GM19397 (cell line): ENCODE data around the gene KIF19.

Source experiments
- ATAC-seq: cut with Tn5 transposase; IDR thresholded peaks from one replicate; pipeline ENCODE4 v1.9.1; 2021; ENCODE audit warnings: mild to moderate bottlenecking, moderate library complexity; ENCODE audit not compliant: unreplicated experiment

The KIF19 gene

GRCh38 chr17:74339537-74340195, 13.6 kb downstream of the KIF19 start:
- no peak for ATAC-seq

- ATAC-seq = no peak
Observed at GRCh38 chr17:74340470-74341023, 14.5 kb downstream of the KIF19 start.

GRCh38 chr17:74342224-74342623, 16.2 kb downstream of the KIF19 start:
- ATAC-seq = no peak

GRCh38 chr17:74343121-74343520, 17.1 kb downstream of the KIF19 start:
- no peak for ATAC-seq

GRCh38 chr17:74343526-74344284, 17.7 kb downstream of the KIF19 start:
- ATAC-seq = no peak

- no peak for ATAC-seq
Observed at GRCh38 chr17:74344658-74345057, 18.6 kb downstream of the KIF19 start.

- no peak for ATAC-seq
Observed at GRCh38 chr17:74345433-74346241, 19.6 kb downstream of the KIF19 start.

GRCh38 chr17:74347646-74348045, 21.6 kb downstream of the KIF19 start:
- ATAC-seq = no peak

GRCh38 chr17:74349120-74349519, 23.1 kb downstream of the KIF19 start:
- ATAC-seq = no peak

GRCh38 chr17:74350486-74350885, 24.5 kb downstream of the KIF19 start:
- no peak for ATAC-seq

- ATAC-seq = no peak
Observed at GRCh38 chr17:74351552-74352210, 25.7 kb downstream of the KIF19 start.

GRCh38 chr17:74353446-74354060, 27.5 kb downstream of the KIF19 start:
- no peak for ATAC-seq

- ATAC-seq = no peak
Observed at GRCh38 chr17:74354123-74354522, 28.1 kb downstream of the KIF19 start.

GRCh38 chr17:74354561-74354960, 28.5 kb downstream of the KIF19 start:
- ATAC-seq = no peak

- ATAC-seq = no peak
Observed at GRCh38 chr17:74355065-74355464, 29.0 kb downstream of the KIF19 start.

- no peak for ATAC-seq
Observed at GRCh38 chr17:74356646-74357465, 30.8 kb downstream of the KIF19 start.

- no peak for ATAC-seq
Observed at GRCh38 chr17:74357466-74357809, 31.4 kb downstream of the KIF19 start.

- ATAC-seq = no peak
Observed at GRCh38 chr17:74358697-74359096, 32.7 kb downstream of the KIF19 start.

GRCh38 chr17:74359916-74360315, 33.9 kb downstream of the KIF19 start:
- ATAC-seq = no peak

GRCh38 chr17:74360899-74361229, 34.8 kb downstream of the KIF19 start:
- ATAC-seq = no peak
